GM19467 (cell line): ENCODE data around the gene VWA3B.
"Not testable (repeated sequence)": the region's sequence is repeated elsewhere in the genome, so short reads cannot be mapped to it uniquely, and the experiment has no call there.

Experiments
- ATAC-seq: cut with Tn5 transposase; IDR thresholded peaks from one replicate; pipeline ENCODE4 v1.9.1; 2021; ENCODE audit warnings: mild to moderate bottlenecking, moderate library complexity; ENCODE audit not compliant: unreplicated experiment

VWA3B gene

DNA sequence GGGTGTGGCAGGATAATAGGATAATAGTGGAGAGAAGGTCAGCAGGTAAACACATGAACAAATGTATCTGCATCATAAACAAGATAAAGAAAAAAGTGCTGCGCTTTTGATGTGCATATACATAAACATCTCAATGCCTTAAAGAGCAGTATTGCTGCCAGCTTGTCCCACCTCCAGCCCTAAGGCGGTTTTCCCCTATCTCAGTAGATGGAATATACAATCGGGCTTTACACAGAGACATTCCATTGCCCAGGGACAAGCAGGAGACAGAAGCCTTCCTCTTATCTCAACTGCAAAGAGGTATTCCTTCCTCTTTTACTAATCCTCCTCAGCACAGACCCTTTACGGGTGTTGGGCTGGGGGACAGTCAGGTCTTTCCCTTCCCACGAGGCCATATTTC lies 43.1 kb downstream of the VWA3B start:
- ATAC-seq, result not testable (repeated sequence)

DNA sequence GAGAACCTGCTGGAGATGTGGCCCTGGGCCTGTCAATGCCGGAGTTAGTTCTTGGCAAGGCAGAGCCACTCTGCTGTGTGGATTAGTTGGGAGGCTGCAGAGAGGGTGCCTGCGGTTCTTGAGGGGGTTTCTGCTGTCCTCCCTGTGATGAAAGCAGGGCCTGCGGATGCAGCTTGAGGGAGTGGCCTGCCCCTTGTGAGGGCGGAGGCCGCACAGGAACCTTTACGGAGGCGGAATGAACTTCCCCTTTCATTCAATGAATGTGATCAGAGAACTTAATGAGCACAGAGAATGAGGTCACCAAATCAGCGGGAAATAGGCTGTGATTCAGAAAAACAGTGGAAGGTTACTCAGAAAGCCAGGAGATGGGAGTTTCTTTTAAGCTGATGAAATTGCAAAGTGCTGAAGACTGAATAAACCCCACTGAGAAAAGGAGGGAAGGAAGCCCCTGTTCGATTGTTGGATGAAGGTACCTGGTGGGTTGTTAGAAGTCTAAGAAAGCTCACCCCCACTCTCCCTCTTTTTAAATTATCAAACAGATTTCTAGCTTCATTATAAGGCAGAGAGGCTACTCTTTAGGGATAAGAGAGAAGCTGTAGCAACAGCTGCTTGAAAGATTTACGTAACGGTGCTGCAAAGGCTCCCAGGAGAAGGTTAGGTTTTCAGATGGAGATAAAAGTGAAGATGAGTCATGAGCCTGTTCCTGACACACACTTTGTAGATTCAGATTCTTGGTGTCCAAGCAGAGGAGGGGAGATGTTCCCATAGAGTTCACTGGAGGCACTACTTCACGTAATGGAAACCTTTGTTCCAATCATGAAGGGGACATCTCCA lies 47.4 kb downstream of the VWA3B start:
- ATAC-seq, result no peak

DNA sequence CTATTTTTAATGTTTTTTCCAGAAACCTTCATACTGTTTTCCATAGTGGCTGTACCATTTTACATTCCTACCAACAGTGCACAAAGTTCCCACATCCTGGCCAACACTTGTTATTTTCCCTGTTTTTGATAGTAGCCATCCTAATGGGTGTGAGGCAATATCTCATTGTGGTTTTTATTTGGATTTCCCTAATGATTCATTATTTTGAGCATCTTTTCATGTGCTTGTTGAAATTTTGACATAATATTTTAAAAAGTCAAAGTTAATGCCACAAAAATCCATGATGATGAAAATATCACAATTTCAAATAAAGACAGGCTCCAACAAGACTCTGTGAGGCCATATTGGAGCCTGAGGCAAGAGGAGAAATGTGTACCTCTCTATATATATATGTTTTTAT lies 50.2 kb downstream of the VWA3B start:
- ATAC-seq, result no peak

DNA sequence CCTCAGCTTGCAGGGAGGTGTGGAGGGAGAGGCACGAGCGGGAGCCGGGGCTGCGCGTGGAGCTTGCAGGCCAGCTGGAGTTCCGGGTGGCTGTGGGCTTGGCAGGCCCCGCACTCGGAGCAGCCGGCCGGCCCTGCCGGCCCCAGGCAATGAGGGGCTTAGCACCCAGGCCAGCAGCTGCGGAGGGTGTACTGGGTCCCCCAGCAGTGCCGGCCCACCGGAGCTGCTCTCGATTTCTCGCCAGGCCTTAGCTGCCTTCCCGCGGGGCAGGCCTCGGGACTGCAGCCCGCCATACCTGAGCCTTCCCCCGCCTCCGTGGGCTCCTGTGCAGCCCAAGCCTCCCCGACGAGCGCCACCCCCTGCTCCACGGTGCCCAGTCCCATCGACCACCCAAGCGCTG lies 52.0 kb downstream of the VWA3B start:
- not testable (repeated sequence) for ATAC-seq

DNA sequence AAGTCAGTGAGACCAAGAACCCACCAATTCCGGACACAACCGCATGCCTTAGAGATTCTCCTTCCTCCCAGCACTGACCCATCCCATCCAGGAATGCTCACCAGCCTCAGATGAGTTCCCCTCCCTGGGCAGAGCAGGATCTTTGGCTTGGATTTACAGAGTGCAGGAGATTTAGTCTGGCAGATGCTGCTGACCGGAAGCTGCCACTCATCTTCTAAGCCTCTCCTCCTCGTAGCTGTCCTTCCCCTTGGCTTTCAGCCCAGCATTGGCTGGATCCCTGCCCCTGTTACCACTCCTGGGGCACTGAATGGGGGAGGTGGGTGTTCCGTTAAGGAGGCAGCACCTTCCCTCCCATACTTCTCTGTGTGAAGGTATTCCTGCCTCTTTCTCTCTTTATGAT lies 53.2 kb downstream of the VWA3B start:
- ATAC-seq, result no peak

DNA sequence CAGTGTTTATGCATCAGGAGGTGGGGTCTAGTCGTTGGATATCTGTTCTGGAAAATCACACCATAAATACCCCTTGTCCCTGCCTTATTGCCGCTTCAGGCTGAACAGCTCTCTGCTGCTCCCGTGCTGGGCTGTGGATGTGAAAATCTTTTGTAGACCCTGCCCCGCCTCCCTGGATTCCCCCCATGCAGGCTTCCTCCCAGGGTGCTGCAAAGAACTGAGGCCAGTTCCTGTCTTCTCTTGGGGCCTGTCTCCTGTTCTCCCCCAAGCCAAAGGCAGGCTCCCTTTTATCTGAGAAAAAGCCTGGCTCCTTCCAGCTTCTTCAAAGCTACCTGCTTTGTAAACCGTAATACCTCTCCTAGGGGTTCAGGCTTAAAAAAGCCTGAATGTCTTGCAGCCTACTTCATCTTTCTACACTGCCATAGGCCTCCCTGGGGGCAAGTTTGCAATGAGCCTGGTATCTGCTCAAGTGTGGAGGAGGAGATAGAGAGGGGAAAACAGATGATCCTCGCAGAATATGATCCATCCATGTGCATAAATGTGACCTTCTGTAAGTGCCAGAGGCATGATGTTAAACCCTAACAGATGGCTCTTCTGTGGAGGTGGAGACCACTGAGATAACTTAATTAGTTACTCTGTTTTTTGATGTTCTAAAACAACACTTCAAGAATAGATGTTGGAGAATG lies 55.3 kb downstream of the VWA3B start:
- no peak for ATAC-seq

DNA sequence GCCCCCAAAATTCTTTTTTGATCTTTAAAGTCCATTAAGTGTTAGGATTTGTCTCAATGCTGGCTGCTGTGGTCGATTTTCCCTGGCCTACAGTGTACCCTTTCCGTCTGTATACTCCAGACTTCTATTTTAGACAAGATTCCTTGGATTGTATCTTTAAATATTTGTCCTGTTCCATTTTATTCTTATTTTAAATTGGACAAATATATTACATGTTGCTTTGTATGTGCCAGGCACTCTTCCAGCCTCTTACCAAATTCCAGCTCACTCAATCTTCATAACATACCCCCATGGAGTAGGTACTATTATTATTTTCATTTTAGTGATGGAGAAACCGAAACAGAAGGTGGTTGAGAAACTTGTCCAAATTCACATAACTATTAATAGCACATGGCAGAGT lies 58.1 kb downstream of the VWA3B start:
- no peak for ATAC-seq

DNA sequence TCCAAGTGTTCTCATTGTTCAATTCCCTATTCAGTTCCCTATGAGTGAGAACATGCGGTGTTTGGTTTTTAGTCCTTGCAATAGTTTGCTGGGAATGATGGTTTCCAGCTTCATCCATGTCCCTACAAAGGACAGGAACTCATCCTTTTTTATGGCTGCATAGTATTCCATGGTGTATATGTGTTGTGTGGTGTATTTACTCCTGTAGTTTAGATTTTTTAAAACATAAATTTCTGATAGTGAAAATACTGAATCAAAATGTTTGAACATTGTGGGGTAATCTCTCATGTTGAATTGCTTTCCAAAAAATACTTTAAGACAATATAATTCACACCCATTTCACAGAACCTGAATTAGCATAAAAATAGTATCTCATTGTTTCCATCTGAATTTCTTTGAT lies 60.9 kb downstream of the VWA3B start:
- not testable (repeated sequence) for ATAC-seq

DNA sequence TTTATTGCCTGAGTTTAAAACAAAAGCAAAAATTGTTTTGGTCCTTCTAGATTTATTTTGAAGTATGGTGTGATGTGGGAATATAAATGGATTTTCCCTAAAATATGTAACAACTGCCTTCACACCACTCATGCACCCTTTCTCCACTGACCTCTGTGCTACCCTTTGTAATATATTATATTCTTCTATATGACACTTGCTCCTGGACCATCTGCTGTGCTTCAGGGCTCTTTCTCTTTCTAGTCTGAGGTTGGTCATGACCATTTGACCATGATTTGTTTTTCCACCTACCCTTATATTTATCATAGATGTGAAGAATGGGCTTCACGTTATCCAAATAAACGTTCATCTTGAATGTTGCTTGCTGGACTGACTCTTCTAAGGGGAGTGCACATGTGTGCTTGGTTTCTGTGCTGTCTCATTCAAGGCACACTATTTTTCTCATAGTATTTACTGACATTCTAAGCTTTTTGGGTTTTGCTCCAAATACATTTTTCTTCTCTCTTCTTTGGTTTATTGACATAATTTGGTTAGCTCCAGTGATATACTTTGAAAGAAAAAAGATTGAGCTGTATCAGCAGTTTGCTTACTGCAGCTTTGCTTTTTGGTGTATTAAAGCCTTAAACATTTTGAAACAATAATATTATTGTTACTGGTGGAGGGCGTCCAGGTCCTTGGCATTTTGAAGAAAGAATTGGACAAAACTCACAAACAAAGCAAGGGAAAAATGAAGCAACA lies 61.8 kb downstream of the VWA3B start:
- ATAC-seq, result no peak

DNA sequence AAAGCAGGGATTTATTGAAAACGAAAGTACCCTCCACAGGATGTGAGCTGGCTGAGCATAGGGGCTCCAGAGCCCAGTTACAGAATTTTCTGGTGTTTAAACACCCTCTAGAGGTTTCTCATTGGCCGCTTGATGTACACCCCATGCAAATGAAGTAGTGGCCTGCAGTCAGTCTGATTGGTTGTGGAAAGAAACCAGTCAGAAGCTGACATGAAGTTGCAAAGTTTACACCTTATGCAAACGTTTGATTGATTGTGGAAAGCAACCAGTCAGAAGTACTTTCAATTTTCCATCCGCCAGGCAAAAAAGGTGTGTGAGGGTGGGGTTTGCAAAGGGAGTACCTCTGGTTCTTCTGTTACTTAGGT lies 62.3 kb downstream of the VWA3B start:
- no peak for ATAC-seq

DNA sequence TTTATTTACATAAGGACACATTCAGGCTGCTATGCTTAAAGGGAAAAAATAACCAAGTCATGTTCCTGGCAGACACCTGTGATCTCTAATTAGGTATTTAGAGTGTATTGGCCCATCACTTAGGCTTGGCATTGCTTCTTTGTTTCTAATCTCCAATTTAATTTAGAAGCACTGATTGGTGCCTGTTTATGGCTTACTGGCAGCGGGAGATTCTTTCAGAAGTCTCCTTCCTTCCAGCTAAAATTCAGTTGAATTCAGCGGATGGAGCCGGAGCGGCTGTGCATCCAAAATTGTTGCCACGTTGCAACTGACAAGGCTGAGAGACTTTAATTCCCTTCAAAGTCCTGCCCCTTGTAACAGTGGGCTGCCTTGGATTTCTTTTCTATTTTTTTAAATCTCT lies 66.5 kb downstream of the VWA3B start:
- no peak for ATAC-seq

DNA sequence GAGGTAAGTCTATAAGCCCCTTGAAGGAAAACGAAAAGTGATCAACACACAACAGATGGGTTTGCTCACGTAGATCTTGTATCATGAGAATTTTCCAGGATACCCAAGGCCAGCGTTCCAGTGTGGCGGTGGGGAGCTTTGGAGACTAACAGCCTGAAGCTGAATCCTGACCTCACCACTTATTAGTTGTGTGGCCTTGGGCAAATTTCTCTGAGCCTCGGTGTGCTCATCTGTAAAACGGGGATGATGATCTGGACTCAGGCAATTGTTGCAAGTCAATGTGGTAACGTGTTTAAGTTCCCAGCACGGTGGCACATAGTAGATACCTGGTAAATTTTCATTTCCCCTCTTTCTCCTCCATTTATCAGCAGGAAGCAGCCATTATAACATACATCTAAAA lies 68.3 kb downstream of the VWA3B start:
- ATAC-seq, result no peak

DNA sequence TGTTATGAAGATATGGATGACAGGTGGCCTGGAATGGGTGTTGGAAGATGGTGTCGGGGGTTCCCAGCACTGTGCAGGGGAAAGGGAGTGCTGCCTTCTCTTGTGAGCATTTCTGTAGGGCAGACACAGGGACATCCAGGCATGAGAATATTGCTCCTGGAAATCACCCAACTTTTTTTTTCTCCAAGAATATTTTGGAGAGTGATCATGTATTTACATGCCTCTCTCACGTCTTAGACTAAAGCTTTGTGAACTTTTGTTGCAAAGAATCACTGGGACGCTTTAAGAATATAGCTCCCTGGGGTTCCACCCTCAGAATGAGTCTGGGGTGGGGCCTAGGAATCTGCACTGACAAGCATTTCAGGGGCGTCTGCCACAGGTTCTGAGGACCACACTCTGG lies 68.7 kb downstream of the VWA3B start:
- no peak for ATAC-seq

DNA sequence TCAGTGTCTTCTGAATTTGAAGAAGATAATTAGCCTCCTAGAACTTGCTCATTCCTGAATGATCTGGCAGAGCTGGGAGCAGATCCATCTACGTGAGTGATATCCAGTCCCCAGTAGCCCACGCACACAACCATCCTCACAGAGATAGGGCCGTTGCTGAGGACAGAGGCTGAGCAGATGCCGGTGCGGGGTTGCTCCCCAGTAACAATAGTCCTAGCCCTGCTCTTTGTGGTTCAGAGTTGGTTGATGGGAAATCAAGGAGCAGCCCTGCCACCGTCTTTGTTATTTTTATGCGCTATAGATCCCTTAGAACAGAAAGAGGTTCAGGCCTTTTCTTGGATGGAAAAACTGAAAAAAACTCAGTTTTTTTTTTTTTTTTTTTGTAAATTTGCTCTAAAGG lies 69.3 kb downstream of the VWA3B start:
- ATAC-seq, result no peak

DNA sequence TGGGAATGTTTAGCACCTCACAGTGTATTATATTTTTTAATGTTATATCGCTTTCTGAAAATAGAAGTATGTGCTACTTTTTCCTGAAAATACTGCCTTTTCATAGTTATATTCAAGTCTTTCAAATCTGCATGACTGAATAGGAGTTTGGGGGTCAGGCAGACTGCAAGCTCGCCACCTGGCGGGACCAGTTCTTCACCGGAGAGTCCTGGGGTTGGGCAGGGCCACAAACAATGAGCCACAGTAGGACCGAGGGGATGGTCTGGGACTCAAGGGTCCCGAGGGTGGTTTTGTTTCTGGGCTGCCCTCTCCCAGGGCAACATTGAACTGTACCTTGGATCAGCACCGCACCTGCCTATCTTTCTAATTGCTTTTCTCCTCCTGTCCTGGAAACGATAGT lies 70.6 kb downstream of the VWA3B start:
- ATAC-seq, result no peak

DNA sequence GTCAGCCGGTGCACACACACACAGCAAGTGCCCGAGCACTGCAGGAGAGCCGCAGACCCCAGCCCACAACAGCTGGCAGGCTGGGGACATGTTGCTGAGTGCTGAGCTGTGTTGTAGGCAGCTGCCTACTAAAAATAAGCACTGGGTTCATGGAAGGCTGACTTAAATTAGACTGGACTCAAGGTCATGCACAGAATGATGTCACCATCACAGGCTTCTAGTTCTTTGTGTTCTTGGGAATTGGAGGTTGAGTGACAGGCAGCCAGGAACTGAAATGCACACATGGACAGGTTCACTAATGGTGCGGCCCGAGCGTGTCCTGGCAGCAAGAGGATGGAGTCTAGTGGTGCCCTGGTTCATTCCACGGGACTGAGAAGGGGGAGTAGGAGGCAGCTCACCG lies 71.3 kb downstream of the VWA3B start:
- ATAC-seq, result no peak

DNA sequence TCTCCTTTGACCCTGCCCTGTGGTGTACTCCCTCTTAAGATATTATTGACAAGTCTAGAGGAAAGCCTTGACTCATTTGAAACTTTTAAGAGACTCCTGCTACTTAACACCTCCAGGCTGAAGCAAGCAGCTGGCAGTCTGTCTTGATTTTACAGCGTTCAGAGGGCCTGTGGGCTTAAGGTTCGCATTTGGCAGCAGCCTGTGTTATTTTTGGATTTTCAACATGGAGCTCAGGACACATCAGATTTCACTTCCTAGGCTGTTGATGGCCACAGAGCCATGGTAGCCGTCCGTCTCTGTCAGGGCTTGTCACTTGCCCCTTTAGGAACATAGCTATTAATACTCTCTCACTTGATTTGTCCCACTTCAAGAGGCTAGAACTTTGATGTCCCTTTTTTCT lies 73.6 kb downstream of the VWA3B start:
- no peak for ATAC-seq

DNA sequence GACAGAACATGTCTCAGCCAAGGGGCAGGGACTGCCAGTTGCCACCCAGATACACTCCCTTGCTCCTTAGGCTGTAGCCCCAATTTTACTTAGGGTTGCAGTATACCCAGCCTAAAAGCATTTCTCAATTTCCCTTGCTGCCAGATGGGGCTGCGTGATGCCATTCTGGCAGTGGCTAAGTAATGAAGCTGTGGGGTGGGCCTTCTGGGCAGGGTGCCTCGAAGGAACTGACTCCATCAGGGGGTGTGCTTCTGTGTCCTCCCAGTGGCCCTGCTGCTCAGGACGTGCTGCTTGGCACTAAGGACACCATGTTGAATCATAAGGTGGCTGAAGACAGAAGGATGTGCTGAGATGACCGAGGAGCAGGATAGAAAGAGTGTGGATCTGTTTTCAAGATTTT lies 74.2 kb downstream of the VWA3B start:
- ATAC-seq, result no peak

DNA sequence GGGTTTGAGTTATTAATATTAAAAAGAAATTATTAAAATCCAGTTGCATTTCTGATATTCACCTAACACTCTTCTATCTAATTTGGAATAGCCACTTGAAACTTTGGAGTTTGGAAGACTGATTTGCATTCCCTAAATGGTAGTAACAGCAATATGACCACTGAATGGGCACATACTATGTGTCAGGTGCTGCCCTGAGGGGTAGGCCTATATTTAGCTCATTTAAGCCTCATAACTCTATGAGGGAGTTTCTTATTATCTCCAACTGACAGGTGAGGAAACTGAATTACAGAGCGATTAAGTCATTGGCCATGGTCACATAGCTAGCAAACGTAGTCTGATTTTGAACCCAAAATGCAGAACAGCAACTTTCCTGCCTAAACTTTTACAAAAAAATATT lies 77.3 kb downstream of the VWA3B start:
- ATAC-seq, result no peak

DNA sequence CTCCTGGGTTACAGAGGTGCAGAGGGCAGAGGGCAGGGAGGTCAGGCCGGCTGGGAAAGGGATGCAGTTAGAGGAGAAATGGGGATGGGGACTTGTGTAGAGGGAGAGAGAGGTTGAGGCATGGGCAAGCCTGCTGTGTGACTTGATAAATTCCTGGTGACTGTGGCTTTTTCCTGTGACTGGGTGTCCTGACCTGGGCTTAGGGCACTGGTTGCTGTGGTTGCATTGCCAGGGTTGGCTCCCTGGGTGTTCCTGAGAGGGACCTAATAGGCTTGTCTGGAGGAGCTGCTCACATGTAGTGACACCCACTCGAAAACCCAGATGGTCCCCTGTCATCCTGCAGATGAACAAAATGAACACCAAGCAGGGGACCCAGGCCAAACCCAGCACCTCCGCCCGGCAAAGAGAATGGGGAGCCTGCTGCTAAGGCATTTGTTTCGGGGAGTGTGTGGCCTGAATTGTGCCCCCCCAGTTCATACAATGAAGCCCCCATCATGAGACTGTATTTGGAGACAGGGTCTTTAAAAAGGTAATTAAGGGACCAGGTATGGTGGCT lies 78.6 kb downstream of the VWA3B start:
- ATAC-seq, result no peak

DNA sequence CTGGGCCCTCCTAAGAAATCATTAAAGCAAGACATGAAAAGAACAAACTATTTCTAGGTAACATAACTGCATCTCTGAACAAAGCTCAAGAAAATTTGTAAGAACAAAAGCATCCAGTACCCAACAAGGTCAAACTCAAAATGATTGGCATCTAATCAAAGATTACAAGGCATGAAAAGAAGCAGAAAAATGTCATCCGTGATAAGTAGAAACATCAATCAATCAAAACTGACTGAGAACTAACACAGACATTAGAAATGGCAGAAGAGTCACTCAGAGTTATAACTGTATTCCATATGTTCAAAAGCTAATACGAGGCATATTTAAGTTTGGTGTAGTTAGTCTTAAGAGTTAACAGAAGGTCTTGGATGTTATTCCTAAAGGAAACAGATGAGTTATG lies 80.9 kb downstream of the VWA3B start:
- ATAC-seq, result no peak

DNA sequence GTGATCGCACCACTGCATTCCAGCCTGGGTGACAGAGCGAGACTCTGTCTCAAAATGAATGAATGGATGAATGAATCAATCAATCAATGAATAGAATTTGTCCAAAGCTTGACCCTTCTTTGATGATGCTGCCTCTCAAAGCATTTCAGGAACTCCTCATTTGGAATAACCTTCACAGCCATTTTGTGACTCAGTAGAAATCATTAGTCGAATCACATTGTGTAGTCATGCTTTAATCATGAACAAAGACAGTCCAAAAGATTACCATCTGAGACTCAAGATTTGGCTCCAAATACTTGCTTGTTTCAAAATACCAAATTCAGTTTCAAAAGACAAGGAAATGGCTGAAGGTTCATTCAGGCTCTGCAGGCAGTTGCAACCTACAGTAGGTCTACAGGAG lies 83.1 kb downstream of the VWA3B start:
- no peak for ATAC-seq
